Activated CD4-positive, CD25-positive, alpha-beta regulatory T cell treated with anti-CD3 and anti-CD28 coated beads, Interleukin-2, amount 50 U/mL, for 24 hours (primary cell): ENCODE results near the gene CCDC9B.

Experiments used
- ATAC-seq, 2 donors: fragments of 150-1000 bp; cut with Tn5 transposase; one replicate each; pipeline ENCODE4 v1.10.0; 2021; ENCODE audit warnings: mild to moderate bottlenecking in 1 of 2, moderate library complexity in 1 of 2

CCDC9B gene

GRCh38 chr15:40340740-40341400, at the start of gene CCDC9B:
Gene CCDC9B, minus strand, starts transcription at chr15:40340939. Its CDS starts 120 bp downstream, at chr15:40340819.
- ATAC-seq, result no peak

GRCh38 chr15:40389824-40390595, 49.3 kb upstream of the CCDC9B start:
- no peak for ATAC-seq

GRCh38 chr15:40388941-40389823, 48.4 kb upstream of the CCDC9B start:
- no peak for ATAC-seq

GRCh38 chr15:40386480-40386879, 45.7 kb upstream of the CCDC9B start:
- no peak for ATAC-seq

- ATAC-seq, result peak; percentile 100
Observed at GRCh38 chr15:40382580-40383456, 42.1 kb upstream of the CCDC9B start, which contains the start of gene KNSTRN. Gene KNSTRN, plus strand, starts transcription at chr15:40382721. Its CDS starts 115 bp downstream, at chr15:40382836.

- no peak for ATAC-seq
Observed at GRCh38 chr15:40381818-40382529, 41.2 kb upstream of the CCDC9B start.

GRCh38 chr15:40380636-40381035, 39.9 kb upstream of the CCDC9B start:
- no peak for ATAC-seq

- no peak for ATAC-seq
Observed at GRCh38 chr15:40379853-40380252, 39.1 kb upstream of the CCDC9B start.

GRCh38 chr15:40379374-40379773, 38.6 kb upstream of the CCDC9B start:
- no peak for ATAC-seq

- no peak for ATAC-seq
Observed at GRCh38 chr15:40377606-40378005, 36.9 kb upstream of the CCDC9B start.

- no peak for ATAC-seq
Observed at GRCh38 chr15:40372981-40373380, 32.2 kb upstream of the CCDC9B start.

- no peak for ATAC-seq
Observed at GRCh38 chr15:40369971-40370370, 29.2 kb upstream of the CCDC9B start.

GRCh38 chr15:40369474-40369869, 28.7 kb upstream of the CCDC9B start:
- no peak for ATAC-seq

GRCh38 chr15:40368719-40369473, 28.2 kb upstream of the CCDC9B start:
- ATAC-seq, result no peak

- ATAC-seq, result peak; percentile 93
Observed at GRCh38 chr15:40367686-40368611, 27.2 kb upstream of the CCDC9B start.

- no peak for ATAC-seq
Observed at GRCh38 chr15:40367371-40367685, 26.6 kb upstream of the CCDC9B start.

GRCh38 chr15:40366457-40367370, 26.0 kb upstream of the CCDC9B start:
- no peak for ATAC-seq

- ATAC-seq, result no peak
Observed at GRCh38 chr15:40365624-40366456, 25.1 kb upstream of the CCDC9B start.
